ENCODE measurements around the gene TIMM13. TPM values are rescaled to one million over a fixed set of nuclear protein-coding genes. Genes with fewer than 3 reads are reported as not detected.

Gene TIMM13
- polyA plus RNA-seq, 1 of the 3 experiments (the other 2 are of a cell fraction), result 76.9 TPM

- Histone ChIP-seq H3K4me1 (ENCODE audit: control insufficient read depth in 1 of 2, insufficient read depth in 2 of 2, low read depth in 1 of 2, low read length in 1 of 2) (no peaks in the 10 kb centered on the region), H3K36me3 (replicated peaks in 1 of 2; ENCODE audit: control insufficient read depth in 1 of 2, insufficient read depth in 2 of 2, low read length in 1 of 2) (no peaks in the 10 kb centered on the region), H3K4me2 (no peak overlapping the region), H3K27me3 (ENCODE audit: insufficient read depth) (peaks cover 13% of the 10 kb centered on the region; the same call in 1 of the 2 replicates), H3K9ac (no peak overlapping the region), H4K20me1 (ENCODE audit: insufficient read depth) (no peaks in the 10 kb centered on the region), H3K9me3 (0 out of 2 replicates have a peak, but pooled peaks cover 5% of the 10 kb centered on the region), H2AFZ (ENCODE audit: low read depth) (no peak overlapping the region), H3K9me2 (no peaks in the 10 kb centered on the region), H3K4me3 (ENCODE audit: low read depth in 2 of 2, low read length in 1 of 2) (no peak overlapping the region), H3F3A (replicated peaks; ENCODE audit: insufficient read depth) (peaks cover 7% of the 10 kb centered on the region), H3K79me2 (ENCODE audit: insufficient read depth) (no peaks in the 10 kb centered on the region), H3K27ac (ENCODE audit: low read depth in 2 of 2, low read length in 1 of 2) (no peak overlapping the region)
- 75% methylated on average over 5 of the region's 7 CpGs for WGBS (ENCODE audit: low lambda C conversion rate)
- ChIA-PET POLR2A (no interaction called here), CTCF (interaction anchor here (1.4 kb wide), 1 partner anchor 205 kb away, joined by 4 read pairs; no protein-coding TSS in a partner anchor)
- TF ChIP-seq MEF2A (IDR thresholded peaks at IDR 0.05; ENCODE audit: borderline replicate concordance, low read depth), result no peak
- no peak for TF ChIP-seq FOSL2 (IDR thresholded peaks at IDR 0.05; ENCODE audit: borderline replicate concordance, low read depth)
- TF ChIP-seq FOXM1 (IDR thresholded peaks at IDR 0.05; ENCODE audit: low read depth), result no peak
- TF ChIP-seq RXRA (IDR thresholded peaks at IDR 0.05; ENCODE audit: borderline replicate concordance, low read depth), result no peak
- TF ChIP-seq, protein P1, sequence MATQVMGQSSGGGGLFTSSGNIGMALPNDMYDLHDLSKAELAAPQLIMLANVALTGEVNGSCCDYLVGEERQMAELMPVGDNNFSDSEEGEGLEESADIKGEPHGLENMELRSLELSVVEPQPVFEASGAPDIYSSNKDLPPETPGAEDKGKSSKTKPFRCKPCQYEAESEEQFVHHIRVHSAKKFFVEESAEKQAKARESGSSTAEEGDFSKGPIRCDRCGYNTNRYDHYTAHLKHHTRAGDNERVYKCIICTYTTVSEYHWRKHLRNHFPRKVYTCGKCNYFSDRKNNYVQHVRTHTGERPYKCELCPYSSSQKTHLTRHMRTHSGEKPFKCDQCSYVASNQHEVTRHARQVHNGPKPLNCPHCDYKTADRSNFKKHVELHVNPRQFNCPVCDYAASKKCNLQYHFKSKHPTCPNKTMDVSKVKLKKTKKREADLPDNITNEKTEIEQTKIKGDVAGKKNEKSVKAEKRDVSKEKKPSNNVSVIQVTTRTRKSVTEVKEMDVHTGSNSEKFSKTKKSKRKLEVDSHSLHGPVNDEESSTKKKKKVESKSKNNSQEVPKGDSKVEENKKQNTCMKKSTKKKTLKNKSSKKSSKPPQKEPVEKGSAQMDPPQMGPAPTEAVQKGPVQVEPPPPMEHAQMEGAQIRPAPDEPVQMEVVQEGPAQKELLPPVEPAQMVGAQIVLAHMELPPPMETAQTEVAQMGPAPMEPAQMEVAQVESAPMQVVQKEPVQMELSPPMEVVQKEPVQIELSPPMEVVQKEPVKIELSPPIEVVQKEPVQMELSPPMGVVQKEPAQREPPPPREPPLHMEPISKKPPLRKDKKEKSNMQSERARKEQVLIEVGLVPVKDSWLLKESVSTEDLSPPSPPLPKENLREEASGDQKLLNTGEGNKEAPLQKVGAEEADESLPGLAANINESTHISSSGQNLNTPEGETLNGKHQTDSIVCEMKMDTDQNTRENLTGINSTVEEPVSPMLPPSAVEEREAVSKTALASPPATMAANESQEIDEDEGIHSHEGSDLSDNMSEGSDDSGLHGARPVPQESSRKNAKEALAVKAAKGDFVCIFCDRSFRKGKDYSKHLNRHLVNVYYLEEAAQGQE (IDR thresholded peaks at IDR 0.05; ENCODE audit: low read depth, low read length), result no peak
- TF ChIP-seq, protein P2, sequence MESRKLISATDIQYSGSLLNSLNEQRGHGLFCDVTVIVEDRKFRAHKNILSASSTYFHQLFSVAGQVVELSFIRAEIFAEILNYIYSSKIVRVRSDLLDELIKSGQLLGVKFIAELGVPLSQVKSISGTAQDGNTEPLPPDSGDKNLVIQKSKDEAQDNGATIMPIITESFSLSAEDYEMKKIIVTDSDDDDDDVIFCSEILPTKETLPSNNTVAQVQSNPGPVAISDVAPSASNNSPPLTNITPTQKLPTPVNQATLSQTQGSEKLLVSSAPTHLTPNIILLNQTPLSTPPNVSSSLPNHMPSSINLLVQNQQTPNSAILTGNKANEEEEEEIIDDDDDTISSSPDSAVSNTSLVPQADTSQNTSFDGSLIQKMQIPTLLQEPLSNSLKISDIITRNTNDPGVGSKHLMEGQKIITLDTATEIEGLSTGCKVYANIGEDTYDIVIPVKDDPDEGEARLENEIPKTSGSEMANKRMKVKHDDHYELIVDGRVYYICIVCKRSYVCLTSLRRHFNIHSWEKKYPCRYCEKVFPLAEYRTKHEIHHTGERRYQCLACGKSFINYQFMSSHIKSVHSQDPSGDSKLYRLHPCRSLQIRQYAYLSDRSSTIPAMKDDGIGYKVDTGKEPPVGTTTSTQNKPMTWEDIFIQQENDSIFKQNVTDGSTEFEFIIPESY (IDR thresholded peaks at IDR 0.05; ENCODE audit: borderline replicate concordance, low read depth), result no peak
- TF ChIP-seq EZH2phosphoT487 (IDR thresholded peaks at IDR 0.05; ENCODE audit: borderline replicate concordance, low read depth), result no peak
- no peak for TF ChIP-seq CHD2 (IDR thresholded peaks at IDR 0.05; ENCODE audit: low read length, partially characterized antibody)
- TF ChIP-seq ELF1 (IDR thresholded peaks at IDR 0.05), result no peak
- TF ChIP-seq RCOR1 (IDR thresholded peaks at IDR 0.05; ENCODE audit: low read length), result no peak
- TF ChIP-seq MXI1 (IDR thresholded peaks at IDR 0.05; ENCODE audit: low read depth, low read length), result no peak
- no peak for TF ChIP-seq TEAD4 (IDR thresholded peaks at IDR 0.05; ENCODE audit: borderline replicate concordance, insufficient read depth)
- no peak for TF ChIP-seq FOXJ3 (CRISPR knock-in tag; IDR thresholded peaks at IDR 0.05)
- no peak for TF ChIP-seq RFX5 (IDR thresholded peaks at IDR 0.05; ENCODE audit: low read length)
- no peak for TF ChIP-seq PBX3 (IDR thresholded peaks at IDR 0.05)
- no peak for TF ChIP-seq GABPA (IDR thresholded peaks at IDR 0.05; ENCODE audit: low read depth)
- TF ChIP-seq USF2 (IDR thresholded peaks at IDR 0.05; ENCODE audit: borderline replicate concordance, low read depth, low read length), result no peak
- no peak for TF ChIP-seq YY1 (IDR thresholded peaks at IDR 0.05; ENCODE audit: low read depth)
- TF ChIP-seq NRF1 (IDR thresholded peaks at IDR 0.05; ENCODE audit: low read depth, low read length), result no peak
- TF ChIP-seq SIN3A (IDR thresholded peaks at IDR 0.05; ENCODE audit: borderline replicate concordance, low read depth, low read length), result no peak
- no peak for DNase-seq
These were observed 17.4 kb downstream of the TIMM13 start for GRCh38 chr19:2410023-2410422.

Measured in SK-N-SH (cell line).